CD14-positive monocyte (primary cell): ENCODE measurements around the gene ACACA. TPM values are rescaled to one million over a fixed set of nuclear protein-coding genes. Genes with fewer than 3 reads are reported as not detected.

Experiments used
- DNase-seq, 3 donors: peaks; one replicate each; pipeline ENCODE4 v3.0.0-alpha.2; 2011 to 2022
- H2AFZ ChIP-seq: 2 replicates; pipeline ENCODE4 v1.6.0; 2012; ENCODE audit warnings: mild to moderate bottlenecking, low read depth, low read length, inconsistent platforms; ENCODE audit not compliant: insufficient read depth, poor library complexity, severe bottlenecking
- H3K27ac ChIP-seq, 2 donors: 1 replicate in 1 of 2; 2 replicates in 1 of 2; pipeline ENCODE4 v1.5.1; 2012 to 2013; ENCODE audit warnings: low read length in 2 of 2, control low read depth in 1 of 2, inconsistent platforms in 1 of 2, low read depth in 1 of 2, mild to moderate bottlenecking in 1 of 2
- H3K27me3 ChIP-seq, 2 donors: one replicate each; pipeline versions ENCODE4 v1.6.0 to v1.6.1; 2011 to 2013; ENCODE audit warnings: low read length in 2 of 2; ENCODE audit not compliant: control insufficient read depth in 2 of 2, insufficient read depth in 2 of 2
- H3K36me3 ChIP-seq, 2 donors: replicated peaks in 1 of 2; 1 replicate in 1 of 2; 2 replicates in 1 of 2; pipeline versions ENCODE4 v1.5.1 to v1.6.1; 2012 to 2013; ENCODE audit warnings: low read length in 2 of 2, control low read depth in 1 of 2, inconsistent platforms in 1 of 2, mild to moderate bottlenecking in 1 of 2; ENCODE audit not compliant: insufficient read depth in 2 of 2, control insufficient read depth in 1 of 2
- H3K4me1 ChIP-seq, 2 donors: 1 replicate in 1 of 2; 2 replicates in 1 of 2; pipeline versions ENCODE4 v1.5.1 to v1.6.1; 2012 to 2013; ENCODE audit warnings: low read length in 2 of 2, control low read depth in 1 of 2, inconsistent platforms in 1 of 2, mild to moderate bottlenecking in 1 of 2, moderate library complexity in 1 of 2; ENCODE audit not compliant: insufficient read depth in 2 of 2, control insufficient read depth in 1 of 2
- H3K4me2 ChIP-seq: replicated peaks from 2 replicates; pipeline ENCODE3; 2012; ENCODE audit warnings: low read length, moderate library complexity, mild to moderate bottlenecking; ENCODE audit not compliant: poor library complexity, severe bottlenecking; ENCODE audit errors: extremely low read depth
- H3K4me3 ChIP-seq, 3 experiments: fragments of 200-600 bp in 1 of 3; sonication (generic) in 1 of 3; replicated peaks in 1 of 3; 1 replicate in 2 of 3; 2 replicates in 1 of 3; pipeline ENCODE4 v1.5.1; 2011 to 2013; ENCODE audit warnings: low read length in 3 of 3, mild to moderate bottlenecking in 3 of 3, control low read depth in 2 of 3, low read depth in 2 of 3, inconsistent platforms in 1 of 3, moderate library complexity in 1 of 3
- H3K79me2 ChIP-seq: 2 replicates; pipeline ENCODE4 v1.6.0; 2012; ENCODE audit warnings: mild to moderate bottlenecking, control low read depth, inconsistent platforms, low read length, moderate library complexity; ENCODE audit not compliant: insufficient read depth
- H3K9ac ChIP-seq: 2 replicates; pipeline ENCODE4 v1.6.0; 2017; ENCODE audit warnings: low read length, mild to moderate bottlenecking; ENCODE audit not compliant: insufficient read depth, poor library complexity, severe bottlenecking
- H3K9me3 ChIP-seq, 2 donors: replicated peaks in 1 of 2; 1 replicate in 1 of 2; 2 replicates in 1 of 2; pipeline versions ENCODE4 v1.5.1 to v1.6.1; 2012 to 2013; ENCODE audit warnings: low read length in 2 of 2, control low read depth in 1 of 2; ENCODE audit not compliant: control insufficient read depth in 1 of 2, insufficient read depth in 1 of 2
- H4K20me1 ChIP-seq: 2 replicates; pipeline ENCODE4 v1.6.0; 2012; ENCODE audit warnings: mild to moderate bottlenecking, low read length, control low read depth, moderate library complexity; ENCODE audit not compliant: insufficient read depth
- H3K27ac Mint-ChIP-seq, 7 donors: one replicate each; pipeline ENCODE4 v1.8.0; 2020; ENCODE audit warnings: mild to moderate bottlenecking in 7 of 7, mixed read lengths in 7 of 7, moderate library complexity in 6 of 7, inconsistent platforms in 2 of 7
- H3K27me3 Mint-ChIP-seq, 3 donors: one replicate each; pipeline ENCODE4 v1.8.0; 2021 to 2022; ENCODE audit warnings: low read depth in 3 of 3, mild to moderate bottlenecking in 3 of 3, mixed read lengths in 3 of 3, moderate library complexity in 3 of 3, inconsistent platforms in 1 of 3
- H3K36me3 Mint-ChIP-seq, 2 donors: one replicate each; pipeline ENCODE4 v1.8.0; 2020; ENCODE audit warnings: mixed read lengths in 2 of 2, inconsistent platforms in 1 of 2, mild to moderate bottlenecking in 1 of 2
- H3K4me1 Mint-ChIP-seq: one replicate; pipeline ENCODE4 v1.8.0; 2020; ENCODE audit warnings: mild to moderate bottlenecking, mixed read lengths
- H3K4me3 Mint-ChIP-seq, 2 donors: one replicate each; pipeline ENCODE4 v1.8.0; 2020; ENCODE audit warnings: mild to moderate bottlenecking in 2 of 2, mixed read lengths in 2 of 2, moderate library complexity in 1 of 2
- H3K9me3 Mint-ChIP-seq, 7 donors: one replicate each; pipeline ENCODE4 v1.8.0; 2020 to 2022; ENCODE audit warnings: mixed read lengths in 7 of 7, mild to moderate bottlenecking in 6 of 7, moderate library complexity in 6 of 7, inconsistent platforms in 2 of 7
- WGBS: methylation state at CpG from one replicate; pipeline ENCODE4 v1.1.5; 2013; ENCODE audit warnings: missing lambda C conversion rate; ENCODE audit not compliant: insufficient coverage; 5-methylcytosine and 5-hydroxymethylcytosine counted together
- intact Hi-C, 2 donors: fragments of 100-400 bp; cut with micrococcal nuclease; formaldehyde crosslinking; loops; one replicate each; pipeline versions ENCODE4 v1.15.0 to v1.15.1; 2023
- polyA plus RNA-seq, 3 donors: library from polyadenylated mRNA; depleted of rRNA in 1 of 3; unstranded in 2 of 3; stranded (reverse) in 1 of 3; fragments of 300-500 nt in 2 of 3; fragments of >200 nt in 1 of 3; fragmentation: Illumina TruSeq in 2 of 3; gene quantifications; 1 replicate in 2 of 3; 2 replicates in 1 of 3; pipeline ENCODE4 v1.2.3, GENCODE V29; 2012 to 2021
- TF ChIP-seq, protein P1 (sequence below): fragments of 200-600 bp; IDR thresholded peaks from one replicate; pipeline ENCODE4 v1.8.0; 2022; ENCODE audit warnings: antibody characterized with exemption, mild to moderate bottlenecking

ACACA gene
- polyA plus RNA-seq, 3 donors, result 3.5 to 4.6 (median 3.8) TPM

DNA sequence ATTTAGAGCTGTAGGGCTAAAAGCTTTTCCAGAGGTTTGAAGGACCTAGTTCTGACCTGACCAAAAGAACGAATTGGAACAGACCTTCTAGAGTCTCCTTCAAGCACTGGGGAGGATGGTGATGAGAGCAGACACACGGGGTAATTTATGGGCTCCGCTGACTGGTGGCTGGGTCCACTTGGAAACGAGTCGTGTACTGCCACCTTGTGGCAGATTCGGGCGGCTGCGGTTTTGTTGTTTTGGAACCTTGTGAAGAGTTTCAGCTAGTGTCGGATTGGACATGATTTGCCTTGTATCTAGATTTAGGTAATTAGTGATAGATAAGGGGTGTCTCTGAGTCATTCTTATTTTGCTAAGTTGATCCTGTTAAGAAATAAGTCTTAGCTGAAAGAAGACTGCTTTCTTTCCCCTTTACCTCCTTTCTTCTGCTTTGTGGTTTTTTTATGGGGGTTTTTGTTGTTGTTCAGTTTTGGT is 359.0 kb downstream of the ACACA start:
- peak overlapping the region in 2 of 7 donors; percentile 28 to 55 for H3K27ac Mint-ChIP-seq
- TF ChIP-seq, protein P1, sequence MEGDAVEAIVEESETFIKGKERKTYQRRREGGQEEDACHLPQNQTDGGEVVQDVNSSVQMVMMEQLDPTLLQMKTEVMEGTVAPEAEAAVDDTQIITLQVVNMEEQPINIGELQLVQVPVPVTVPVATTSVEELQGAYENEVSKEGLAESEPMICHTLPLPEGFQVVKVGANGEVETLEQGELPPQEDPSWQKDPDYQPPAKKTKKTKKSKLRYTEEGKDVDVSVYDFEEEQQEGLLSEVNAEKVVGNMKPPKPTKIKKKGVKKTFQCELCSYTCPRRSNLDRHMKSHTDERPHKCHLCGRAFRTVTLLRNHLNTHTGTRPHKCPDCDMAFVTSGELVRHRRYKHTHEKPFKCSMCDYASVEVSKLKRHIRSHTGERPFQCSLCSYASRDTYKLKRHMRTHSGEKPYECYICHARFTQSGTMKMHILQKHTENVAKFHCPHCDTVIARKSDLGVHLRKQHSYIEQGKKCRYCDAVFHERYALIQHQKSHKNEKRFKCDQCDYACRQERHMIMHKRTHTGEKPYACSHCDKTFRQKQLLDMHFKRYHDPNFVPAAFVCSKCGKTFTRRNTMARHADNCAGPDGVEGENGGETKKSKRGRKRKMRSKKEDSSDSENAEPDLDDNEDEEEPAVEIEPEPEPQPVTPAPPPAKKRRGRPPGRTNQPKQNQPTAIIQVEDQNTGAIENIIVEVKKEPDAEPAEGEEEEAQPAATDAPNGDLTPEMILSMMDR, result peak; percentile 76

DNA sequence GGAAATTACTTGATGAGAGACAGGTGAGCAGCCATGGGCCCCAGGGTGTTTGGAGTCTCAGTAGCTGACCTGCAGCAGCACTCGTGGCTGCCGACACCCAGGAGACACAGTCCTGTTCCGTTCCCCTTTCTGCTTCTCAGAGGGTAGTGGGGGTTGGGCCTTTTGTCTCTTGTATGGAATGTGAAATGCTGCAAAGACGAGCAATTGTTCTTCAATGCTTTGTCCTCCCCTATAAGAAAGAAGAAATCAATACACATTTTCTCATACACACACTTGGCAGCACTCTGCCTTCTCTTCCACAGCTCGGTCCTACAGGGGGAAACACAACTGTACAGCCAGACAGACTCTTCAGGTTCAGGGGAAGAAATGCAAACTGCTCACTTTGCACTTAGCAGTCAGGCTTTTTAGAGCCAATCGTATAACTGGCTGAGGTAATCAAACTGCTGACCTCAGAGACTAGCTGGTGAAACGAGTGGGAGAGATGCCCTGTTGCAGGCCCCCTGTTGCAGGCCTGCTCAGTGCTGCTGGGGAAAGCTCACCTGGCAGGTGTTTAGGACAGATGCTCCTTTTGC is 361.2 kb downstream of the ACACA start:
- H3K27ac ChIP-seq, result no peak overlapping the region
- peaks cover 24 to 62% of the 10 kb centered on the region in 2 donors for H3K36me3 ChIP-seq
- peaks cover 3% of the 10 kb centered on the region for H4K20me1 ChIP-seq
- no peaks in the 10 kb centered on the region for H3K27me3 ChIP-seq
- intact Hi-C loops, result loop anchor here (5.0 kb wide), 2 partner anchors 418 to 443 kb away; partner anchors contain the start of gene MRM1 (in 2 of the 2)
- no peak overlapping the region for H2AFZ ChIP-seq
- H3K4me3 ChIP-seq, result no peak overlapping the region
- H3K9ac ChIP-seq, result no peak overlapping the region
- H3K79me2 ChIP-seq, result no peaks in the 10 kb centered on the region
- no peaks in the 10 kb centered on the region for H3K4me1 ChIP-seq
- H3K4me2 ChIP-seq, result no peak overlapping the region
- no peaks in the 10 kb centered on the region for H3K9me3 Mint-ChIP-seq
- no peaks in the 10 kb centered on the region for H3K9me3 ChIP-seq
- 84% methylated on average over 5 of the region's 7 CpGs for WGBS
- peaks cover 34 to 67% of the 10 kb centered on the region in 2 donors for H3K36me3 Mint-ChIP-seq
- no peaks in the 10 kb centered on the region for H3K27me3 Mint-ChIP-seq
- H3K4me3 Mint-ChIP-seq, result no peak overlapping the region
- peaks cover 3% of the 10 kb centered on the region for H3K4me1 Mint-ChIP-seq
- TF ChIP-seq, protein P1, result no peak
- peak overlapping the region in 1 of 7 donors; percentile 53 for H3K27ac Mint-ChIP-seq
- no peak for DNase-seq

More for the DNA sequence above, 359.0 kb downstream of the ACACA start:
- no peak overlapping the region for H3K4me3 Mint-ChIP-seq
- H3K27ac ChIP-seq, result no peak overlapping the region
- no peak overlapping the region for H3K9ac ChIP-seq
- intact Hi-C loops, result loop anchor here (1.0 to 5.0 kb wide), 3 partner anchors 418 to 445 kb away; partner anchors contain the start of gene MRM1 (in 2 of the 2)
- H3K27me3 ChIP-seq, result no peaks in the 10 kb centered on the region
- 8% methylated on average over 9 of the region's 9 CpGs for WGBS
- DNase-seq, result peak; percentile 50 to 66 (median 57)
- H3K27me3 Mint-ChIP-seq, result no peaks in the 10 kb centered on the region
- H3K4me1 ChIP-seq, result no peaks in the 10 kb centered on the region
- no peak overlapping the region for H2AFZ ChIP-seq
- H3K4me1 Mint-ChIP-seq, result peaks cover 3% of the 10 kb centered on the region
- H3K9me3 ChIP-seq, result no peaks in the 10 kb centered on the region
- H4K20me1 ChIP-seq, result peaks cover 10% of the 10 kb centered on the region
- no peaks in the 10 kb centered on the region for H3K79me2 ChIP-seq
- no peak overlapping the region for H3K4me2 ChIP-seq
- H3K4me3 ChIP-seq, result no peak overlapping the region
- H3K36me3 ChIP-seq, result peaks cover 38 to 80% of the 10 kb centered on the region in 2 donors
- no peaks in the 10 kb centered on the region for H3K9me3 Mint-ChIP-seq
- peaks cover 50 to 78% of the 10 kb centered on the region in 2 donors for H3K36me3 Mint-ChIP-seq
